GM12878 (cell line): ENCODE data around the gene ANAPC7.

Experiments
- CHD4 ChIP-seq: fragments of 200-600 bp; sonication (generic); IDR thresholded peaks from 2 replicates; pipeline ENCODE4 v1.6.1; 2016; ENCODE audit warnings: mild to moderate bottlenecking
- CTCF ChIP-seq, 3 experiments: IDR thresholded peaks in 2 of 3; conservative IDR thresholded peaks in 1 of 3; 2 replicates each; pipeline ENCODE4 v1.5.1; 2011; ENCODE audit warnings: low read depth in 3 of 3, low read length in 3 of 3, mild to moderate bottlenecking in 3 of 3, control low read depth in 2 of 3, moderate library complexity in 2 of 3, inconsistent platforms in 1 of 3, mixed read lengths in 1 of 3; ENCODE audit not compliant: control insufficient read depth in 2 of 3, insufficient read depth in 1 of 3; ENCODE audit errors: extremely low read depth in 1 of 3
- EZH2 ChIP-seq: IDR thresholded peaks from 2 replicates; pipeline ENCODE4 v1.6.1; 2012; ENCODE audit warnings: low read depth, mild to moderate bottlenecking, control low read depth, inconsistent platforms, low read length, borderline replicate concordance; ENCODE audit not compliant: control insufficient read depth
- GABPA ChIP-seq: IDR thresholded peaks from 2 replicates; pipeline ENCODE4 v1.6.1; 2014; ENCODE audit warnings: antibody characterized with exemption, low read depth, mild to moderate bottlenecking, inconsistent platforms
- HDAC2 ChIP-seq: fragments of 200-600 bp; sonication (generic); IDR thresholded peaks from 2 replicates; pipeline ENCODE4 v1.6.1; 2017
- HDAC6 ChIP-seq: fragments of 200-600 bp; sonication (generic); IDR thresholded peaks from one replicate; pipeline ENCODE4 v1.8.0; 2017; ENCODE audit warnings: antibody characterized with exemption; ENCODE audit not compliant: unreplicated experiment
- MYC ChIP-seq: IDR thresholded peaks from 2 replicates; pipeline ENCODE4 v1.6.1; 2011; ENCODE audit warnings: mild to moderate bottlenecking, low read length, moderate library complexity, inconsistent platforms; ENCODE audit not compliant: insufficient read depth, insufficient replicate concordance, insufficient read length, severe bottlenecking
- POLR2A ChIP-seq: IDR thresholded peaks from 2 replicates; pipeline ENCODE4 v1.6.1; 2011; ENCODE audit warnings: low read depth, mild to moderate bottlenecking, low read length
- RAD21 ChIP-seq: IDR thresholded peaks from 2 replicates; pipeline ENCODE4 v1.6.1; 2011; ENCODE audit warnings: mild to moderate bottlenecking, low read depth, low read length, moderate library complexity; ENCODE audit not compliant: insufficient read depth
- TCF12 ChIP-seq: IDR thresholded peaks from 2 replicates; pipeline ENCODE4 v1.6.1; 2011; ENCODE audit warnings: low read depth, mild to moderate bottlenecking, low read length
- TCF7 ChIP-seq: IDR thresholded peaks from 2 replicates; pipeline ENCODE4 v1.6.1; 2014; ENCODE audit warnings: antibody characterized with exemption, borderline replicate concordance
- TF ChIP-seq, protein P1 (sequence below): fragments of 150-350 bp; IDR thresholded peaks from 2 replicates; pipeline ENCODE4 v1.6.1; 2016; ENCODE audit warnings: low read depth, low read length
- TF ChIP-seq, protein P2 (sequence below): IDR thresholded peaks from 2 replicates; pipeline ENCODE4 v1.6.1; 2011; ENCODE audit warnings: low read depth, mild to moderate bottlenecking, low read length, moderate library complexity, borderline replicate concordance; ENCODE audit errors: extremely low read depth

DNA sequence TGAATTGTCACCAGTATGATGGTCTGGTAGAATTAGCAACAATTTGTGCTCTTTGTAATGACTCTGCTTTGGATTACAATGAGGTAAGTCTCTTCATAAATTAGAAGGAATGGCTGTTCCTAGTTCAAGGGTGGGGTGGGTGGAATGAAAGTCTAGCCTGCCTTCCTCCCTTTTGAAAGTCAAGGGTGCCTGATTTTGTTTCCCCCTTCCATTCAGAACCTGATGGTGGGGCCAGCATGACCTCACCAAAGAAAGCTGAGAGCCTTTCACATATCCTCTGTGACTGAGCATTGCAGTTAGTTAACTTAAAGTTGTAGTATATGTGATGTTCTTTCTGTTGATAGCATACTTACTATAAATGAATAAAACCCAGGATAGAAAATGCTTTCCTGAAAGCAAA, 70.3 kb downstream of the ANAPC7 start:
- TF ChIP-seq, protein P1, sequence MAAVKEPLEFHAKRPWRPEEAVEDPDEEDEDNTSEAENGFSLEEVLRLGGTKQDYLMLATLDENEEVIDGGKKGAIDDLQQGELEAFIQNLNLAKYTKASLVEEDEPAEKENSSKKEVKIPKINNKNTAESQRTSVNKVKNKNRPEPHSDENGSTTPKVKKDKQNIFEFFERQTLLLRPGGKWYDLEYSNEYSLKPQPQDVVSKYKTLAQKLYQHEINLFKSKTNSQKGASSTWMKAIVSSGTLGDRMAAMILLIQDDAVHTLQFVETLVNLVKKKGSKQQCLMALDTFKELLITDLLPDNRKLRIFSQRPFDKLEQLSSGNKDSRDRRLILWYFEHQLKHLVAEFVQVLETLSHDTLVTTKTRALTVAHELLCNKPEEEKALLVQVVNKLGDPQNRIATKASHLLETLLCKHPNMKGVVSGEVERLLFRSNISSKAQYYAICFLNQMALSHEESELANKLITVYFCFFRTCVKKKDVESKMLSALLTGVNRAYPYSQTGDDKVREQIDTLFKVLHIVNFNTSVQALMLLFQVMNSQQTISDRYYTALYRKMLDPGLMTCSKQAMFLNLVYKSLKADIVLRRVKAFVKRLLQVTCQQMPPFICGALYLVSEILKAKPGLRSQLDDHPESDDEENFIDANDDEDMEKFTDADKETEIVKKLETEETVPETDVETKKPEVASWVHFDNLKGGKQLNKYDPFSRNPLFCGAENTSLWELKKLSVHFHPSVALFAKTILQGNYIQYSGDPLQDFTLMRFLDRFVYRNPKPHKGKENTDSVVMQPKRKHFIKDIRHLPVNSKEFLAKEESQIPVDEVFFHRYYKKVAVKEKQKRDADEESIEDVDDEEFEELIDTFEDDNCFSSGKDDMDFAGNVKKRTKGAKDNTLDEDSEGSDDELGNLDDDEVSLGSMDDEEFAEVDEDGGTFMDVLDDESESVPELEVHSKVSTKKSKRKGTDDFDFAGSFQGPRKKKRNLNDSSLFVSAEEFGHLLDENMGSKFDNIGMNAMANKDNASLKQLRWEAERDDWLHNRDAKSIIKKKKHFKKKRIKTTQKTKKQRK = no peak
- TF ChIP-seq GABPA (no peak), POLR2A (no peak), EZH2 (no peak), CTCF (IDR thresholded peaks at IDR 0.05 in 2 of 3, conservative IDR thresholded peaks at IDR 0.05 in 1 of 3; ENCODE audit: control insufficient read depth in 2 of 3, extremely low read depth in 1 of 3, insufficient read depth in 1 of 3, low read depth in 3 of 3, low read length in 3 of 3) (no peak), TCF7 (no peak), CHD4 (no peak), HDAC2 (no peak), TCF12 (no peak), RAD21 (no peak), HDAC6 (no peak), MYC (no peak)
- TF ChIP-seq, protein P2, sequence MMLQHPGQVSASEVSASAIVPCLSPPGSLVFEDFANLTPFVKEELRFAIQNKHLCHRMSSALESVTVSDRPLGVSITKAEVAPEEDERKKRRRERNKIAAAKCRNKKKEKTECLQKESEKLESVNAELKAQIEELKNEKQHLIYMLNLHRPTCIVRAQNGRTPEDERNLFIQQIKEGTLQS = no peak
